Osteoblast (primary cell): ENCODE measurements around the gene PRPF6. TPM values are rescaled to one million over a fixed set of nuclear protein-coding genes. Genes with fewer than 3 reads are reported as not detected.
A peak's percentile ranks its signal among the peaks of the same experiment; 100 is the strongest.

Experiments
- DNase-seq: peaks from one replicate; pipeline ENCODE4 v3.0.0; 2011; ENCODE audit warnings: low spot score, mixed read lengths; ENCODE audit not compliant: insufficient read length; ENCODE audit errors: missing footprints
- H2AFZ ChIP-seq: 2 replicates; pipeline ENCODE4 v1.6.0; 2011; ENCODE audit warnings: mild to moderate bottlenecking, low read length
- H3K27ac ChIP-seq: 2 replicates; pipeline ENCODE4 v1.5.1; 2011; ENCODE audit warnings: mild to moderate bottlenecking, low read depth, low read length, moderate library complexity
- H3K27me3 ChIP-seq: 2 replicates; pipeline ENCODE4 v1.6.0; 2012; ENCODE audit warnings: mild to moderate bottlenecking, control low read depth, inconsistent platforms, low read length, moderate library complexity; ENCODE audit not compliant: insufficient read depth
- H3K36me3 ChIP-seq: 2 replicates; pipeline ENCODE4 v1.5.1; 2011; ENCODE audit warnings: mild to moderate bottlenecking, low read length, control low read depth, moderate library complexity; ENCODE audit not compliant: insufficient read depth
- H3K4me1 ChIP-seq: 2 replicates; pipeline ENCODE4 v1.5.1; 2011; ENCODE audit warnings: mild to moderate bottlenecking, low read length, control low read depth, moderate library complexity; ENCODE audit not compliant: insufficient read depth
- H3K4me2 ChIP-seq: 2 replicates; pipeline ENCODE4 v1.6.0; 2011; ENCODE audit warnings: mild to moderate bottlenecking, low read length; ENCODE audit not compliant: insufficient read depth
- H3K4me3 ChIP-seq: fragments of 200-600 bp; sonication (generic); 3 replicates; pipeline ENCODE4 v1.5.1; 2012; ENCODE audit warnings: mild to moderate bottlenecking, low read length, inconsistent platforms; ENCODE audit not compliant: insufficient read depth
- H3K79me2 ChIP-seq: 2 replicates; pipeline ENCODE4 v1.6.0; 2012; ENCODE audit warnings: mild to moderate bottlenecking, low read length, control low read depth, inconsistent platforms; ENCODE audit not compliant: insufficient read depth
- H3K9me3 ChIP-seq: 2 replicates; pipeline ENCODE4 v1.5.1; 2011; ENCODE audit warnings: low read depth, low read length, control low read depth
- H4K20me1 ChIP-seq: 2 replicates; pipeline ENCODE4 v1.6.0; 2012; ENCODE audit warnings: mild to moderate bottlenecking, low read length, control low read depth; ENCODE audit not compliant: insufficient read depth
- CTCF ChIP-seq: IDR thresholded peaks from 2 replicates; pipeline ENCODE4 v1.5.1; 2011; ENCODE audit warnings: mild to moderate bottlenecking, low read depth, low read length, moderate library complexity; ENCODE audit errors: extremely low read depth
- total RNA-seq: library from RNA; depleted of rRNA; stranded (reverse); fragments of >200 nt; gene quantifications from 2 replicates; pipeline ENCODE4 v1.2.3, GENCODE V29; 2012

PRPF6 gene
- total RNA-seq, 1 donor: 56.1 TPM

- Histone ChIP-seq H3K4me3 (no peak overlapping the region), H3K27ac (no peak overlapping the region), H3K4me2 (no peak overlapping the region), H3K36me3 (peaks cover 52% of the 10 kb centered on the region), H4K20me1 (peaks cover 51% of the 10 kb centered on the region), H3K9me3 (no peaks in the 10 kb centered on the region), H3K79me2 (peaks cover 63% of the 10 kb centered on the region), H3K27me3 (no peaks in the 10 kb centered on the region), H3K4me1 (no peaks in the 10 kb centered on the region), H2AFZ (no peak overlapping the region)
- TF ChIP-seq CTCF: no peak
- DNase-seq: peak; percentile 75
Observed at GRCh38 chr20:63934271-63935068, 46.5 kb upstream of the PRPF6 start.

GRCh38 chr20:63935447-63935846 lies 45.5 kb upstream of the PRPF6 start:
- no peaks in the 10 kb centered on the region for H3K9me3 ChIP-seq
- H3K4me2 ChIP-seq: no peak overlapping the region
- H3K4me1 ChIP-seq: no peaks in the 10 kb centered on the region
- peak; percentile 68 for DNase-seq
- peaks cover 53% of the 10 kb centered on the region for H3K36me3 ChIP-seq
- no peak overlapping the region for H2AFZ ChIP-seq
- peaks cover 55% of the 10 kb centered on the region for H4K20me1 ChIP-seq
- H3K27me3 ChIP-seq: no peaks in the 10 kb centered on the region
- TF ChIP-seq CTCF: no peak
- H3K27ac ChIP-seq: no peak overlapping the region
- H3K4me3 ChIP-seq: no peak overlapping the region
- H3K79me2 ChIP-seq: peaks cover 65% of the 10 kb centered on the region

GRCh38 chr20:63937596-63937995 lies 43.3 kb upstream of the PRPF6 start:
- no peak overlapping the region for H3K4me2 ChIP-seq
- peak; percentile 80 for DNase-seq
- no peak overlapping the region for H3K4me3 ChIP-seq
- H3K27me3 ChIP-seq: no peaks in the 10 kb centered on the region
- peaks cover 52% of the 10 kb centered on the region for H3K79me2 ChIP-seq
- H3K27ac ChIP-seq: no peak overlapping the region
- H3K4me1 ChIP-seq: no peaks in the 10 kb centered on the region
- no peaks in the 10 kb centered on the region for H3K9me3 ChIP-seq
- H2AFZ ChIP-seq: no peak overlapping the region
- TF ChIP-seq CTCF: no peak
- H4K20me1 ChIP-seq: peaks cover 52% of the 10 kb centered on the region
- H3K36me3 ChIP-seq: peaks cover 39% of the 10 kb centered on the region

- peak; percentile 83 for DNase-seq
- no peaks in the 10 kb centered on the region for H3K9me3 ChIP-seq
- H3K27ac ChIP-seq: no peak overlapping the region
- H3K4me2 ChIP-seq: no peak overlapping the region
- H3K79me2 ChIP-seq: peaks cover 41% of the 10 kb centered on the region
- no peaks in the 10 kb centered on the region for H3K4me1 ChIP-seq
- TF ChIP-seq CTCF: no peak
- peaks cover 36% of the 10 kb centered on the region for H3K36me3 ChIP-seq
- H2AFZ ChIP-seq: no peak overlapping the region
- H3K27me3 ChIP-seq: no peaks in the 10 kb centered on the region
- no peak overlapping the region for H3K4me3 ChIP-seq
- peaks cover 55% of the 10 kb centered on the region for H4K20me1 ChIP-seq
Observed at GRCh38 chr20:63939061-63939935, 41.6 kb upstream of the PRPF6 start.
